ENCODE results near the gene ITPR2. TPM values are rescaled to one million over a fixed set of nuclear protein-coding genes. Genes with fewer than 3 reads are reported as not detected.

Gene ITPR2
- total and polyA plus RNA-seq, 2 of the 8 experiments (the other 6 are each of a cell fraction or from before 2014, with no cell fraction given), result 4.1 to 48.3 TPM

DNA sequence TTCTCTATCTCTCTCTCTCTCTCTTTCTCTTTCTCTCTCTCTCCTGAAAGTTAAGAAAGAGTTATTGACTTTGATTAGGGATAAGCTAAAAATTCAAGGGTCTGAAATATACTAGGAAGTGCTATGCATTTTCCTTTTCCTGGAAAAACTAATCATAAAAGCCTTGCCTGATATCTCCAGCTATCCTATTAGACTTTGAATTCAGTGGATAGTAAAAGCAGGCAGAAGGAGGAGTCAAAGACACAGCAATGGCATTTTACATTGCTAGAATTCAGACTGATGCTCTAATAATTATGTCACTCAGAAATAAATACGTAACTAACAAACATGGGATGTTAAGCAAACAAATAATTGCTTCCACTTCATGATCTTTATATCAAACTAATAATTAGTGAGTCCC lies 365.6 kb downstream of the ITPR2 start:
- WGBS, 2 experiments (ENCODE audit: extremely low coverage in 1 of 2, insufficient coverage in 1 of 2, insufficient read length in 1 of 2, insufficient replicate concordance in 2 of 2, low coverage in 1 of 2, low lambda C conversion rate in 2 of 2, missing lambda C conversion rate in 1 of 2), result 91% methylated on average over 1 of the region's 1 CpG; no CpG with 5 or more reads in 1 of the 2 experiments
- Histone ChIP-seq H3K4ac (replicated peaks; ENCODE audit: insufficient read length, low read depth, low read length) (no peak overlapping the region), H3K27ac (ENCODE audit: low read depth, low read length) (no peak overlapping the region), H3K27me3 (replicated peaks in 1 of 4; ENCODE audit: control insufficient read depth in 3 of 4, extremely low read depth in 1 of 4, insufficient read depth in 3 of 4, low read length in 3 of 4) (no peaks in the 10 kb centered on the region), H2AFZ (ENCODE audit: low read length) (no peak overlapping the region), H3K36me3 (ENCODE audit: control insufficient read depth in 2 of 4, insufficient read depth in 4 of 4, low read length in 3 of 4) (no peaks in the 10 kb centered on the region), H3K23me2 (ENCODE audit: low read depth, low read length) (no peaks in the 10 kb centered on the region), H3K9me3 (ENCODE audit: insufficient read depth in 2 of 2, low read depth in 1 of 2, low read length in 1 of 2) (no peaks in the 10 kb centered on the region), H3K14ac (ENCODE audit: insufficient read length) (no peak overlapping the region), H2BK120ac (replicated peaks; ENCODE audit: low read depth, low read length) (no peak overlapping the region), H3K18ac (ENCODE audit: extremely low read depth, low read length) (no peak overlapping the region), H3K23ac (ENCODE audit: insufficient read length) (no peak overlapping the region), H3K4me1 (replicated peaks in 1 of 4; ENCODE audit: control insufficient read depth in 3 of 4, insufficient read depth in 4 of 4, low read length in 3 of 4) (peaks cover 0 to 8% (median 2%) of the 10 kb centered on the region in 4 experiments; a peak in 3 of 7 replicates), H2BK12ac (ENCODE audit: low read depth, low read length) (no peak overlapping the region), H2BK15ac (ENCODE audit: low read length) (no peak overlapping the region), H3K9ac (replicated peaks in 1 of 4; ENCODE audit: extremely low read depth in 1 of 4, low read depth in 3 of 4, low read length in 3 of 4) (no peak overlapping the region), H4K8ac (ENCODE audit: extremely low read depth, insufficient read depth, low read length) (no peak overlapping the region), H3K79me1 (ENCODE audit: low read depth, low read length) (no peaks in the 10 kb centered on the region), H4K5ac (ENCODE audit: insufficient read length, low read depth, low read length) (no peak overlapping the region), H3K79me2 (ENCODE audit: control insufficient read depth in 1 of 2, insufficient read depth in 2 of 2, low read length in 2 of 2) (no peaks in the 10 kb centered on the region), H2AK5ac (ENCODE audit: low read depth, low read length) (no peak overlapping the region), H3K4me3 (ENCODE audit: extremely low read depth in 1 of 4, insufficient read depth in 2 of 4, low read depth in 3 of 4, low read length in 4 of 4) (no peak overlapping the region), H3K56ac (replicated peaks; ENCODE audit: insufficient read length, low read depth, low read length) (no peak overlapping the region), H2BK5ac (ENCODE audit: low read depth, low read length) (no peak overlapping the region), H2BK20ac (ENCODE audit: low read length) (no peak overlapping the region), H4K20me1 (replicated peaks in 1 of 2; ENCODE audit: control insufficient read depth in 1 of 2, insufficient read depth in 2 of 2, low read length in 2 of 2) (no peaks in the 10 kb centered on the region), H3K4me2 (ENCODE audit: insufficient read depth in 1 of 2, low read depth in 2 of 2, low read length in 2 of 2) (no peak overlapping the region), H4K91ac (replicated peaks; ENCODE audit: insufficient read length, low read length) (no peak overlapping the region)
- CTCF ChIA-PET (ENCODE audit: partially characterized antibody), result interaction anchor here (0.5 to 2.2 kb wide), 7 partner anchors 12 to 799 kb away, joined by 4 to 12 read pairs (median 4); no protein-coding TSS in a partner anchor
- FAIRE-seq, result no peak
- no peak for DNase-seq (ENCODE audit: low read depth in 1 of 2, low spot score in 2 of 2)
- TF ChIP-seq PHF8 (conservative IDR thresholded peaks at IDR 0.05; ENCODE audit: low read depth, low read length) (no peak), ZNF274 (IDR thresholded peaks at IDR 0.05; ENCODE audit: borderline replicate concordance, extremely low read depth, low read length) (no peak), EZH2 (IDR thresholded peaks at IDR 0.05; ENCODE audit: low read depth, low read length, severe bottlenecking) (no peak), JUN (IDR thresholded peaks at IDR 0.05; ENCODE audit: low read depth, low read length) (no peak), SP2 (IDR thresholded peaks at IDR 0.05; ENCODE audit: low read length) (no peak)
- POLR2A ChIA-PET (ENCODE audit: partially characterized antibody), result interaction anchor here (1.4 kb wide), 1 partner anchor 43 kb away, joined by 3 read pairs; no protein-coding TSS in a partner anchor
